ENCODE results near the gene PADI2. TPM values are rescaled to one million over a fixed set of nuclear protein-coding genes. Genes with fewer than 3 reads are reported as not detected.

Gene PADI2
- total and polyA plus RNA-seq, 2 of the 8 experiments (the other 6 are each of a cell fraction or from before 2014, with no cell fraction given): 1.6 to 7.5 TPM

DNA sequence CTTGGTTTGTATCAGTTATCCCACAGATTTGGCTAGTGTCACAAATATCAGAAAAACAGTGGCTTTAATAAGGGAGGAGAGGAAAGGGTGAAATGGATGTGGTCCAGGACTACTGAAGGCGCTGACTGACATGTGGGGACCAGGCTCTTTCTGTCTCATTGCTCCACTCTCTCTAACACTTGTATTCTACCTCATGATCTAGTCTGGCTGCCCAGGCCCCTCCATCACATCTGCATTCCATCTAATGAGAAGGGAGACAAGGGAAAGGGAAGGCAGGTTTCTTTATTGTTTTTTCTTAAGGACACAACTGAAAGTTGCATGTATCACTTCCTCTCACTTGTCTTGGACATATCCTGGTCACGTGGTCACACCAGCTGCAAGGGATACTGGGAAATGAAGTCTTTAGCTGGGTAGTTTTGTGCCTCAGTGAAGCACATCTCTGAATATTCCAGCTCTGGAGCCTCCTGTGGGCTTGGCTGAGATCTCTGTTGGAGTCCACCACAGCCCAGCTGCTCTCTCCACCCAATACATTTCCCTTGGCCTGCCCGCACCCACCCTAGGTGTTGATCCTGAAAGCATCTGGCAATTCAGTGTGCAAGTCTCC, 42.0 kb upstream of the PADI2 start:
- peak; percentile 35 for TF ChIP-seq SIX5 (IDR thresholded peaks at IDR 0.05; ENCODE audit: low read depth, low read length)
- TF ChIP-seq, protein P1, sequence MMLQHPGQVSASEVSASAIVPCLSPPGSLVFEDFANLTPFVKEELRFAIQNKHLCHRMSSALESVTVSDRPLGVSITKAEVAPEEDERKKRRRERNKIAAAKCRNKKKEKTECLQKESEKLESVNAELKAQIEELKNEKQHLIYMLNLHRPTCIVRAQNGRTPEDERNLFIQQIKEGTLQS (IDR thresholded peaks at IDR 0.05; ENCODE audit: insufficient read depth, low read depth, low read length): no peak
- no peak overlapping the region for H3K56ac ChIP-seq (replicated peaks; ENCODE audit: insufficient read length, low read depth, low read length)
- peaks cover 0 to 2% of the 10 kb centered on the region in 2 experiments for H4K20me1 ChIP-seq (replicated peaks in 1 of 2; ENCODE audit: control insufficient read depth in 1 of 2, insufficient read depth in 2 of 2, low read length in 2 of 2)
- H3K18ac ChIP-seq (ENCODE audit: extremely low read depth, low read length): no peak overlapping the region
- no peak for FAIRE-seq
- POLR2A ChIA-PET (ENCODE audit: partially characterized antibody): no interaction called here
- no peaks in the 10 kb centered on the region for H3K79me2 ChIP-seq (ENCODE audit: control insufficient read depth in 1 of 2, insufficient read depth in 2 of 2, low read length in 2 of 2)
- H3K79me1 ChIP-seq (ENCODE audit: low read depth, low read length): no peaks in the 10 kb centered on the region
- no peak overlapping the region for H2AFZ ChIP-seq (ENCODE audit: low read length)
- no peak overlapping the region for H2AK5ac ChIP-seq (ENCODE audit: low read depth, low read length)
- no peaks in the 10 kb centered on the region; a peak in 1 of 7 replicates for H3K27me3 ChIP-seq (replicated peaks in 1 of 4; ENCODE audit: control insufficient read depth in 3 of 4, extremely low read depth in 1 of 4, insufficient read depth in 3 of 4, low read length in 3 of 4)
- H3K9ac ChIP-seq (replicated peaks in 1 of 4; ENCODE audit: extremely low read depth in 1 of 4, low read depth in 3 of 4, low read length in 3 of 4): no peak overlapping the region
- no peak overlapping the region for H3K14ac ChIP-seq (ENCODE audit: insufficient read length)
- H4K8ac ChIP-seq (ENCODE audit: extremely low read depth, insufficient read depth, low read length): no peak overlapping the region
- no peak overlapping the region for H2BK20ac ChIP-seq (ENCODE audit: low read length)
- H3K23me2 ChIP-seq (ENCODE audit: low read depth, low read length): peaks cover 5% of the 10 kb centered on the region; the same call in 1 of the 2 replicates
- H3K36me3 ChIP-seq (ENCODE audit: control insufficient read depth in 2 of 4, insufficient read depth in 4 of 4, low read length in 3 of 4): no peaks in the 10 kb centered on the region
- WGBS, 2 experiments (ENCODE audit: extremely low coverage in 1 of 2, insufficient coverage in 1 of 2, insufficient read length in 1 of 2, insufficient replicate concordance in 2 of 2, low coverage in 1 of 2, low lambda C conversion rate in 2 of 2, missing lambda C conversion rate in 1 of 2): 93% methylated on average over 3 of the region's 3 CpGs; no CpG with 5 or more reads in 1 of the 2 experiments
- H2BK5ac ChIP-seq (ENCODE audit: low read depth, low read length): no peak overlapping the region
- H3K9me3 ChIP-seq (ENCODE audit: insufficient read depth in 2 of 2, low read depth in 1 of 2, low read length in 1 of 2): peaks cover 4 to 11% of the 10 kb centered on the region in 2 experiments; a peak in 1 of 4 replicates
- peak in 1 of 2 experiments; percentile 38 for DNase-seq (ENCODE audit: low read depth in 1 of 2, low spot score in 2 of 2)
- no peak overlapping the region for H2BK12ac ChIP-seq (ENCODE audit: low read depth, low read length)
- H2BK120ac ChIP-seq (replicated peaks; ENCODE audit: low read depth, low read length): no peak overlapping the region
- H4K5ac ChIP-seq (ENCODE audit: insufficient read length, low read depth, low read length): no peak overlapping the region
- no peaks in the 10 kb centered on the region; a peak in 1 of 7 replicates for H3K4me1 ChIP-seq (replicated peaks in 1 of 4; ENCODE audit: control insufficient read depth in 3 of 4, insufficient read depth in 4 of 4, low read length in 3 of 4)
- no peak overlapping the region for H3K4ac ChIP-seq (replicated peaks; ENCODE audit: insufficient read length, low read depth, low read length)
- no peak overlapping the region for H3K4me2 ChIP-seq (ENCODE audit: insufficient read depth in 1 of 2, low read depth in 2 of 2, low read length in 2 of 2)
- H3K23ac ChIP-seq (ENCODE audit: insufficient read length): no peak overlapping the region
- no peak overlapping the region for H3K27ac ChIP-seq (ENCODE audit: low read depth, low read length)
- H3K4me3 ChIP-seq (ENCODE audit: extremely low read depth in 1 of 4, insufficient read depth in 2 of 4, low read depth in 3 of 4, low read length in 4 of 4): no peak overlapping the region
- CTCF ChIA-PET (ENCODE audit: partially characterized antibody): interaction anchor here (2.2 kb wide), 2 partner anchors 76 to 175 kb away, joined by 5 to 7 read pairs; no protein-coding TSS in a partner anchor
- no peak overlapping the region for H4K91ac ChIP-seq (replicated peaks; ENCODE audit: insufficient read length, low read length)
- H2BK15ac ChIP-seq (ENCODE audit: low read length): no peak overlapping the region
